ENCODE results near the gene LARP4. TPM values are rescaled to one million over a fixed set of nuclear protein-coding genes. Genes with fewer than 3 reads are reported as not detected.
A peak's percentile ranks its signal among the peaks of the same experiment; 100 is the strongest.

LARP4 gene
- total RNA-seq, 1 donor from 2014 or later: 48.2 TPM

DNA sequence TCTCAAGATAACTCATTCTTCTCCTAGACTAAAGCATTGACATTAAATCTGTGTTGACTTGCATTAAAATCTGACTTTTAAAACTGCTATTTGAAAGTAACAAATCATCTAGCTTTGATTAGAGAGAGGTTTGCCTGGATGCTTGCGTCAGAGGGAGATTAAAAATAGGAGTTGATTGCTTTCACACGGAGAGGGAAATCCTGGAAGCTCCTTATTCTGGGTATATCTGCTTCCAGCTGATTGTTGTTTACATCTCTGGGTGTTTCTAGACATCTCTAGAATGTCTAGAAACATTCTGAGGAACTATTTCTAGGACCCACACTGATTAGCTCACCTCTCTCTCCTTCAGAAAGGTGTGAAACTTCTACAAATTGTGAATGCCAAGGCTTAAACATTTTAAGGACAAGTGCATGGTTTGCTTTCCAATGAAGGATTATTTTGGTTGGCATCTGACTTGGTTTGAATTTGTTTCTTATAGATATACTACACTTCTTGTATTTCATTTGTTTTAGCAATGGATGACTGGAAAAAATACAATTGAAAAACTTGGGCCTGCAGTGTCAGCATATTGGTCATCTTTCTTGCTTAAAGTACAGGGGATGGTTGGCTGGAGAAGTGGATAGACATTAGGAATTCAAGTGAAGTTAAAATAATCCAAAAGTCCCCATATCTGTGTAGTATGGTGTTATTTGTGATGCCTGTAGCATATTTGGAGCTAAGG lies 106.2 kb downstream of the LARP4 start:
- TF ChIP-seq CTCF (IDR thresholded peaks at IDR 0.05): no peak
- no peak overlapping the region for H3K27ac Mint-ChIP-seq (ENCODE audit: unreplicated experiment)

DNA sequence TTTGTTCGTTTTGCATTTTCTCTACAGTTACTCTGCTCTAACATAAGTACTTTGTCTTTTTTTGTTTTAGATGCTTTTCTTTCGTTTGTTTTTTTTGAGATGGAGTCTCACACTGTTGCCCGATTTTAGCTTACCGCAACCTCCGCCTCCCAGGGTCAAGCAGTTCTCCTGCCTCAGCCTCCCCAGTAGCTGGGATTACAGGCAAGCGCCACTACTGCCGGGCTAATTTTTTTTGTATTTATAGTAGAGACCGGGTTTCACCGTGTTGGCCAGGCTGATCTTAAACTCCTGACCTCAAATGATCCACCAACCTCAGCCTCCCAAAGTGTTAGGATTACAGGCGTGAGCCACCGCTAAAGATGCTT lies 106.8 kb downstream of the LARP4 start:
- Mint-ChIP-seq H3K9me3 (ENCODE audit: unreplicated experiment) (no peaks in the 10 kb centered on the region), H3K4me3 (ENCODE audit: unreplicated experiment) (peak overlapping the region; percentile 96), H3K27me3 (ENCODE audit: unreplicated experiment) (no peaks in the 10 kb centered on the region), H3K27ac (ENCODE audit: unreplicated experiment) (no peak overlapping the region), H3K36me3 (ENCODE audit: unreplicated experiment) (no peaks in the 10 kb centered on the region), H3K4me1 (ENCODE audit: unreplicated experiment) (peaks cover 34% of the 10 kb centered on the region)
- TF ChIP-seq CTCF (IDR thresholded peaks at IDR 0.05): no peak
- DNase-seq (ENCODE audit: extremely low spot score, unreplicated experiment): no peak

More for the DNA sequence above, 106.2 kb downstream of the LARP4 start:
- Mint-ChIP-seq H3K4me1 (ENCODE audit: unreplicated experiment) (peaks cover 34% of the 10 kb centered on the region), H3K36me3 (ENCODE audit: unreplicated experiment) (no peaks in the 10 kb centered on the region), H3K4me3 (ENCODE audit: unreplicated experiment) (peak overlapping the region; percentile 96), H3K27me3 (ENCODE audit: unreplicated experiment) (no peaks in the 10 kb centered on the region), H3K9me3 (ENCODE audit: unreplicated experiment) (no peaks in the 10 kb centered on the region)
- DNase-seq (ENCODE audit: extremely low spot score, unreplicated experiment): no peak

DNA sequence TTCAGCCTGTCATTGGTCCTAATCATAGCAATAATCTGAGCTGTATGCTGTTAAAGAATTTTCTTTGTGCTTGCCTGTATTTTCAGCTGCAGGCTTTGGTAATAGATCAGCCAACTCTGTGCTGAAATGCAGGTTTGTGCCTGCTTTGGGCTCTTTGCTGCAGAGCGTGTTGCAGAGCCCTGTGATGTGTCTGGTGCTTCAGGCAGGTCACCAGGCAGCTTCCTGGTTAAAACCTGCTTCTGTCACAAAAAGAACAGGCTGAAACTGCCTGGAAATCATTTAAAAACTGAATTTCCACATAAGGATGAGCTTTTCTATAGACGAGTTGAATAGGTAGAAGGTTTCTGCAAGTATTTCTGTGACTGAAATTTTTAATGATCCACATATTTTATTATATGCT lies 107.2 kb downstream of the LARP4 start:
- Mint-ChIP-seq H3K4me1 (ENCODE audit: unreplicated experiment) (peaks cover 34% of the 10 kb centered on the region), H3K9me3 (ENCODE audit: unreplicated experiment) (no peaks in the 10 kb centered on the region), H3K4me3 (ENCODE audit: unreplicated experiment) (no peak overlapping the region), H3K36me3 (ENCODE audit: unreplicated experiment) (no peaks in the 10 kb centered on the region), H3K27ac (ENCODE audit: unreplicated experiment) (no peak overlapping the region), H3K27me3 (ENCODE audit: unreplicated experiment) (no peaks in the 10 kb centered on the region)
- no peak for TF ChIP-seq CTCF (IDR thresholded peaks at IDR 0.05)
- DNase-seq (ENCODE audit: extremely low spot score, unreplicated experiment): no peak

DNA sequence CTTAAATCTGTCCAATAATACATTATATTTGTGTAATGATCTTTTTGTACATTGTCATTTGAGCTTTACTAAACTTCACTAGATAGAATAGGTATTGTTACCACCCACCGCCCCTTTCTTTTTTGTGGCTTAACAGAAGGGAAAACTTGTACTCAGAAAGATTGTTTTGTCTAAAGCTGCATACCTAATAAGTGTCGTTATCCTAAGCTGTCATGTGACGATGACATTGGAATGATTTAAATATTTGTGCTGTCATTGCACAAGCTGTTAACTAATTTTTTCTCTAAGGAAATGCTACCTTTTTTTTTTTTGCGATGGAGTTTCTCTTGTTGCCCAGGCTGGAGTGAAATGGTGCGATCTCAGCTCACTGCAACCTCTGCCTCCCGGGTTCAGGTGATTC lies 107.7 kb downstream of the LARP4 start:
- TF ChIP-seq CTCF (IDR thresholded peaks at IDR 0.05): no peak
- Mint-ChIP-seq H3K27me3 (ENCODE audit: unreplicated experiment) (no peaks in the 10 kb centered on the region), H3K36me3 (ENCODE audit: unreplicated experiment) (no peaks in the 10 kb centered on the region), H3K4me3 (ENCODE audit: unreplicated experiment) (no peak overlapping the region), H3K4me1 (ENCODE audit: unreplicated experiment) (peaks cover 34% of the 10 kb centered on the region), H3K9me3 (ENCODE audit: unreplicated experiment) (no peaks in the 10 kb centered on the region), H3K27ac (ENCODE audit: unreplicated experiment) (no peak overlapping the region)
- no peak for DNase-seq (ENCODE audit: extremely low spot score, unreplicated experiment)

GRCh38 chr12:50508970-50509663 lies 108.4 kb downstream of the LARP4 start:
- Mint-ChIP-seq H3K4me1 (ENCODE audit: unreplicated experiment) (peaks cover 34% of the 10 kb centered on the region), H3K9me3 (ENCODE audit: unreplicated experiment) (no peaks in the 10 kb centered on the region), H3K4me3 (ENCODE audit: unreplicated experiment) (no peak overlapping the region), H3K27me3 (ENCODE audit: unreplicated experiment) (no peaks in the 10 kb centered on the region), H3K36me3 (ENCODE audit: unreplicated experiment) (no peaks in the 10 kb centered on the region), H3K27ac (ENCODE audit: unreplicated experiment) (peak overlapping the region; percentile 28)
- DNase-seq (ENCODE audit: extremely low spot score, unreplicated experiment): no peak
- TF ChIP-seq CTCF (IDR thresholded peaks at IDR 0.05): no peak
